ENCODE measurements around the gene PUS7. TPM values are rescaled to one million over a fixed set of nuclear protein-coding genes. Genes with fewer than 3 reads are reported as not detected.
"Not testable (repeated sequence)": the region's sequence is repeated elsewhere in the genome, so short reads cannot be mapped to it uniquely, and the experiment has no call there.

The PUS7 gene
- total and polyA plus RNA-seq, 5 experiments from 2014 or later: 5.3 to 7.3 (median 6.5) TPM

GRCh38 chr7:105437356-105437755 lies 84.7 kb downstream of the PUS7 start:
- H3K27me3 Mint-ChIP-seq, H3K4me1 Mint-ChIP-seq, H3K36me3 Mint-ChIP-seq, DNase-seq, H3K4me3 Mint-ChIP-seq, H3K9me3 Mint-ChIP-seq, ATAC-seq, POLR2A ChIA-PET: not testable (repeated sequence)
- H3K27ac Mint-ChIP-seq: peak overlapping the region in 1 of 10 donors; percentile 20

GRCh38 chr7:105429746-105430612 lies 92.1 kb downstream of the PUS7 start:
- ATAC-seq: peak; percentile 70 to 73
- Mint-ChIP-seq H3K27me3 (no peaks in the 10 kb centered on the region), H3K9me3 (no peaks in the 10 kb centered on the region), H3K27ac (peak overlapping the region in 4 of 10 donors; percentile 6 to 62 (median 30)), H3K4me3 (no peak overlapping the region), H3K36me3 (no peaks in the 10 kb centered on the region), H3K4me1 (peaks cover 0 to 3% (median 1%) of the 10 kb centered on the region in 4 donors)
- POLR2A ChIA-PET: interaction anchor here (0.5 to 0.8 kb wide), 4 partner anchors 35 to 415 kb away, joined by 3 to 6 read pairs (median 3); no protein-coding TSS in a partner anchor
- peak; percentile 12 to 77 (median 49) for DNase-seq

- no peak overlapping the region for H3K27ac Mint-ChIP-seq
- no peaks in the 10 kb centered on the region for H3K27me3 Mint-ChIP-seq
- POLR2A ChIA-PET: no interaction called here
- peaks cover 0 to 3% (median 1%) of the 10 kb centered on the region in 4 donors for H3K4me1 Mint-ChIP-seq
- no peaks in the 10 kb centered on the region for H3K9me3 Mint-ChIP-seq
- no peak for DNase-seq
- no peak for ATAC-seq
- no peak overlapping the region for H3K4me3 Mint-ChIP-seq
- H3K36me3 Mint-ChIP-seq: no peaks in the 10 kb centered on the region
Measured at GRCh38 chr7:105426606-105427146, 95.4 kb downstream of the PUS7 start.

- H3K27ac Mint-ChIP-seq: no peak overlapping the region
- POLR2A ChIA-PET: no interaction called here
Measured at GRCh38 chr7:105423987-105424386, 98.1 kb downstream of the PUS7 start.

GRCh38 chr7:105413887-105414437 lies 108.1 kb downstream of the PUS7 start:
- no peaks in the 10 kb centered on the region for H3K27me3 Mint-ChIP-seq
- H3K4me1 Mint-ChIP-seq: peaks cover 2 to 7% (median 2%) of the 10 kb centered on the region in 4 donors
- POLR2A ChIA-PET: no interaction called here
- no peak for DNase-seq
- no peaks in the 10 kb centered on the region for H3K9me3 Mint-ChIP-seq
- ATAC-seq: no peak
- H3K36me3 Mint-ChIP-seq: no peaks in the 10 kb centered on the region
- H3K27ac Mint-ChIP-seq: no peak overlapping the region
- no peak overlapping the region for H3K4me3 Mint-ChIP-seq

More at GRCh38 chr7:105423987-105424386, 98.1 kb downstream of the PUS7 start:
- Mint-ChIP-seq H3K9me3 (no peaks in the 10 kb centered on the region), H3K4me3 (no peak overlapping the region), H3K4me1 (no peaks in the 10 kb centered on the region), H3K27me3 (no peaks in the 10 kb centered on the region), H3K36me3 (no peaks in the 10 kb centered on the region)
- ATAC-seq (no peak), DNase-seq (no peak)

- H3K4me3 Mint-ChIP-seq, ATAC-seq, H3K4me1 Mint-ChIP-seq, POLR2A ChIA-PET, H3K36me3 Mint-ChIP-seq, DNase-seq, H3K27me3 Mint-ChIP-seq, H3K27ac Mint-ChIP-seq, H3K9me3 Mint-ChIP-seq: not testable (repeated sequence)
Measured at GRCh38 chr7:105410774-105411173, 111.3 kb downstream of the PUS7 start.

- H3K9me3 Mint-ChIP-seq, POLR2A ChIA-PET, H3K27me3 Mint-ChIP-seq, DNase-seq, H3K27ac Mint-ChIP-seq, H3K36me3 Mint-ChIP-seq, ATAC-seq, H3K4me1 Mint-ChIP-seq, H3K4me3 Mint-ChIP-seq: not testable (repeated sequence)
Measured at GRCh38 chr7:105409775-105410174, 112.3 kb downstream of the PUS7 start.

- no peak overlapping the region for H3K27ac Mint-ChIP-seq
- ATAC-seq (no peak), DNase-seq (no peak)
- H3K9me3 Mint-ChIP-seq: no peaks in the 10 kb centered on the region
- no peak overlapping the region for H3K4me3 Mint-ChIP-seq
- POLR2A ChIA-PET: no interaction called here
- H3K36me3 Mint-ChIP-seq: no peaks in the 10 kb centered on the region
- H3K27me3 Mint-ChIP-seq: no peaks in the 10 kb centered on the region
- H3K4me1 Mint-ChIP-seq: no peaks in the 10 kb centered on the region
Measured at GRCh38 chr7:105408791-105409410, 113.2 kb downstream of the PUS7 start.

Other genes with a start within 250 kb of the PUS7 start
- gene SRPK2, start 133.3 kb downstream of the PUS7 start, total RNA-seq: 10 to 100 TPM; 39.2 to 40.4 TPM
- gene SRPK2, start 133.3 kb downstream of the PUS7 start, polyA plus RNA-seq: 10 to 100 TPM; 39.5 to 47.1 (median 41.4) TPM
- gene RINT1, start 9.9 kb upstream of the PUS7 start, total RNA-seq: 10 to 100 TPM; 31.2 to 31.5 TPM
- 10 to 100 TPM; 15.0 to 17.5 (median 15.4) TPM for gene RINT1, start 9.9 kb upstream of the PUS7 start, polyA plus RNA-seq
- gene EFCAB10, start 59.2 kb upstream of the PUS7 start, total RNA-seq: under 1 TPM in 1 of 2 experiments, not detected in 1; 0.42 TPM
- gene EFCAB10, start 59.2 kb upstream of the PUS7 start, polyA plus RNA-seq: not detected